Sigmoid colon (tissue), 4 donors: Measurements from ENCODE around the gene STOX2.

Experiments used
- CTCF ChIP-seq, 4 experiments: fragments of 450-650 bp in 3 of 4; fragments of 200-600 bp in 1 of 4; IDR thresholded peaks; one replicate each; pipeline ENCODE4 v1.5.1; 2016 to 2019; ENCODE audit warnings: antibody characterized with exemption in 4 of 4, mild to moderate bottlenecking in 3 of 4, moderate library complexity in 2 of 4
- EP300 ChIP-seq, 4 donors: sonication (generic); formaldehyde crosslinking; IDR thresholded peaks; one replicate each; pipeline ENCODE4 v1.6.1; 2017; ENCODE audit warnings: antibody characterized with exemption in 4 of 4
- POLR2A ChIP-seq, 2 donors: fragments of 450-650 bp; IDR thresholded peaks; one replicate each; pipeline ENCODE4 v1.6.1; 2016; ENCODE audit warnings: antibody characterized with exemption in 2 of 2, mild to moderate bottlenecking in 2 of 2, moderate library complexity in 2 of 2
- POLR2AphosphoS5 ChIP-seq, 4 donors: sonication (generic); formaldehyde crosslinking; IDR thresholded peaks; one replicate each; pipeline ENCODE4 v1.6.1; 2017; ENCODE audit warnings: antibody characterized with exemption in 4 of 4

GRCh38 chr4:183907871-183908683 lies 3.0 kb downstream of the STOX2 start:
- no peak for TF ChIP-seq POLR2AphosphoS5 (IDR thresholded peaks at IDR 0.05)
- TF ChIP-seq CTCF (IDR thresholded peaks at IDR 0.05): no peak
- TF ChIP-seq EP300 (IDR thresholded peaks at IDR 0.05): no peak
- TF ChIP-seq POLR2A (IDR thresholded peaks at IDR 0.05): no peak
